Glomerular visceral epithelial cell (primary cell): ENCODE results near the gene CTRB2.

Experiments used
- DNase-seq: peaks from one replicate; pipeline ENCODE4 v3.0.0-alpha.2; 2016; ENCODE audit errors: extremely low spot score

CTRB2 gene

GRCh38 chr16:75175074-75175473, 31.9 kb downstream of the CTRB2 start:
- DNase-seq, result no peak

DNA sequence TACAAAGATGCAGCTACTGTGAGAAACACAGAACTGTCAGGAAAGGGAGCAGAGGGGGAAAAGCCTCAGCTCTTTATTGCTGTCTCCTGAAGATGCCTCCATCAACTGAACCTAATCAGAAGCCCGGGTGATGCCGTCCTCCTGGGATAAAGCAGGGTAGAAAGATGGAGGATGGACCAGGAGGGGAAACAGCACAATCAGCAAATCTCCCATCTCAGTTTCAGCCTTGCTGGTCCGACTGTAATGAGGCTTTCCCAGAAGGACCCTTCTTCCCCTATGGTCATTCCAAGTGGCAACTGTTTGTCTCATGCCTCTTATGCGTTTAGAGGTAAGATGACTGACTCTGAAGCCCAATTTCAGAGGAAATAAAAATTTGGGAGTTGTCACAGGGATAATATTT, 34.4 kb downstream of the CTRB2 start:
- DNase-seq, result no peak

DNA sequence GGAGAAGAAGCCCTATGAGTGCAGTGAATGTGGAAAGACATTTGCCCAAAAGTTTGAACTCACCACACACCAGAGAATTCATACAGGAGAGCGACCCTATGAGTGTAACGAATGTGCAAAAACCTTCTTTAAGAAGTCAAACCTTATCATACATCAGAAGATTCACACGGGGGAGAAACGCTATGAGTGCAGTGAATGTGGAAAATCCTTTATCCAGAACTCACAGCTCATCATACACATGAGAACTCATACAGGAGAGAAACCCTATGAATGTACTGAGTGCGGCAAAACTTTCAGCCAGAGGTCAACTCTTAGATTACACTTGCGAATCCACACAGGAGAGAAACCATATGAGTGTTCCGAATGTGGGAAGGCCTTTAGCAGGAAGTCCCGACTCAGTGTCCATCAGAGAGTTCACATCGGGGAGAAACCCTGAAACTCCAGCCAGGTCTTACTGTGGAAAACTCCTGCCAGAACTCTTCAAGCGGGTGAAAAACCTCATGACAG, 37.0 kb downstream of the CTRB2 start:
- no peak for DNase-seq

DNA sequence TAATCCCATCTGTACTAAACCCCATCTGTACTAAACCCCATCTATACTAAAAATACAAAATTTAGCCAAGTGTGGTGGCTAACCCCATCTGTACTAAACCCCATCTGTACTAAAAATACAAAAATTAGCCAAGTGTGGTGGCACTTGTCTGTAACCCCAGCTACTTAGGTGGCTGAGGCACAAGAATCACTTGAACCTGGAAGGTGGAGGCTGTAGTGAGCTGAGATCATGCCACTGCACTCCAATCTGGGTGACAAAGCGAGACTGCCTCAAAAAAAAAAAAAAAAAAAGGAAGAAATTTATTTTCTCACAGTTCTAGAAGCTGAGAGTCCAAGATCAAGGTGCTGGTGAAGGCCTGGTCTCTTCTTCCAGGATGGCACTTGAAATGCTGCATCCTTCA, 46.6 kb downstream of the CTRB2 start:
- DNase-seq, result no peak
